Measurements from ENCODE around the gene ANKLE1.

The ANKLE1 gene

GRCh38 chr19:17325881-17326594 is 44.3 kb downstream of the ANKLE1 start:
- DNase-seq (ENCODE audit: low read depth), result no peak

- no peak for DNase-seq (ENCODE audit: low read depth)
Measured at GRCh38 chr19:17326595-17326966, 44.9 kb downstream of the ANKLE1 start.

- no peak for DNase-seq (ENCODE audit: low read depth)
Measured at GRCh38 chr19:17327068-17327653, 45.5 kb downstream of the ANKLE1 start.

- DNase-seq (ENCODE audit: low read depth), result peak; percentile 29
Measured at GRCh38 chr19:17327654-17328516, 46.2 kb downstream of the ANKLE1 start.

- DNase-seq (ENCODE audit: low read depth), result no peak
Measured at GRCh38 chr19:17328517-17329365, 47.0 kb downstream of the ANKLE1 start.

GRCh38 chr19:17329366-17330261 is 47.9 kb downstream of the ANKLE1 start:
- DNase-seq (ENCODE audit: low read depth), result no peak

GRCh38 chr19:17330262-17331044 is 48.8 kb downstream of the ANKLE1 start:
- no peak for DNase-seq (ENCODE audit: low read depth)

- no peak for DNase-seq (ENCODE audit: low read depth)
Measured at GRCh38 chr19:17331045-17331558, 49.4 kb downstream of the ANKLE1 start.

GRCh38 chr19:17332360-17332676 is 50.6 kb downstream of the ANKLE1 start:
- no peak for DNase-seq (ENCODE audit: low read depth)

GRCh38 chr19:17332677-17333581 is 51.2 kb downstream of the ANKLE1 start:
- DNase-seq (ENCODE audit: low read depth), result no peak

- DNase-seq (ENCODE audit: low read depth), result peak; percentile 62
Measured at GRCh38 chr19:17333611-17334413, 52.1 kb downstream of the ANKLE1 start.

GRCh38 chr19:17334414-17335409 is 53.0 kb downstream of the ANKLE1 start, which contains the start of gene ANO8:
Gene ANO8 (minus strand): TSS chr19:17334855. CDS start chr19:17334670, 185 bp downstream.
- DNase-seq (ENCODE audit: low read depth), result peak; percentile 90

- no peak for DNase-seq (ENCODE audit: low read depth)
Measured at GRCh38 chr19:17335575-17335974, 53.9 kb downstream of the ANKLE1 start.
